ENCODE results near the gene BSG.

DNA sequence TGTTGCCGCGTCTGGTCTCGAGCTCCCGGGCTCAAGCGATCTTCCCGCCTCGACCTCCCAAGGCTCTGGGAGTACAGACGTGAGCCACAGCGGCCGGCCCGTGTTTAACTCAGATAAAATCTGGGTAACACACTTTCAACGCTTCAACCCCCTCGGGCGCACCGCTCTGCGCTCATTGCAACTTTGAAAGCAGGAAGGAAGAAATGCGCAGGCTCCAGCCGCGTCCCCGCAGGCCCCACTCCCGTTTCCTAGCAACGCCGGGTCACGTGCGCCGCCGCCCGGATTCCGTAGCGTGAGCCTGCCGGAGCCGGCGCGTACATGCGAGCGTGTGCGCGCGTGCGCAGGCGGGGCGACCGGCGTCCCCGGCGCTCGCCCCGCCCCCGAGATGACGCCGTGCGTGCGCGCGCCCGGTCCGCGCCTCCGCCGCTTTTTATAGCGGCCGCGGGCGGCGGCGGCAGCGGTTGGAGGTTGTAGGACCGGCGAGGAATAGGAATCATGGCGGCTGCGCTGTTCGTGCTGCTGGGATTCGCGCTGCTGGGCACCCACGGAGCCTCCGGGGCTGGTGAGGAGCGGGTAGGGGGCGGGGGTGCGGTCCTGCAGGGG lies at the start of gene BSG:
- TF ChIP-seq CTCF (IDR thresholded peaks at IDR 0.05; ENCODE audit: poor library complexity): no peak
- TF ChIP-seq EZH2 (IDR thresholded peaks at IDR 0.05; ENCODE audit: borderline replicate concordance): no peak
- TF ChIP-seq EZH2phosphoT487 (IDR thresholded peaks at IDR 0.05; ENCODE audit: low read depth, severe bottlenecking, unreplicated experiment): no peak

Measured in hepatocyte (in vitro differentiated cells).